IMR-90 (cell line): ENCODE results near the gene EML5. TPM values are rescaled to one million over a fixed set of nuclear protein-coding genes. Genes with fewer than 3 reads are reported as not detected.

ENCODE experiments used
- ATAC-seq: fragments of 200-7000 bp; cut with Tn5 transposase; 2 replicates; pipeline ENCODE4 v1.9.1; 2020; ENCODE audit warnings: low read depth, mild to moderate bottlenecking, moderate library complexity
- BruUV-seq: library from RNA; stranded (reverse); fragments of 400-500 nt; replicated peaks from 2 replicates; lab custom pipeline; 2021; lab: Mats Ljungman, UMichigan
- CTCF ChIA-PET: fragments of 300-600 bp; formaldehyde crosslinking; extraction: SDS; loops from one replicate; lab custom pipeline; 2021; ENCODE audit warnings: antibody characterized with exemption; lab: Yijun Ruan, JAX
- POLR2A ChIA-PET: fragments of 300-600 bp; sonication (Branson Sonifier 250); formaldehyde crosslinking; loops from one replicate; lab custom pipeline; 2022; ENCODE audit warnings: antibody characterized with exemption; ENCODE audit not compliant: unreplicated experiment; lab: Charles Lee
- DNase-seq: peaks from one replicate; pipeline ENCODE4 v3.0.0; 2013
- H2AFZ ChIP-seq: replicated peaks from 2 replicates; pipeline ENCODE3; 2013; ENCODE audit warnings: low read length, mild to moderate bottlenecking; ENCODE audit not compliant: poor library complexity
- H2AK5ac ChIP-seq: 2 replicates; pipeline ENCODE4 v1.6.1; 2013; ENCODE audit warnings: low read depth, low read length, inconsistent platforms
- H2AK9ac ChIP-seq: replicated peaks from 2 replicates; pipeline ENCODE3; 2013; ENCODE audit warnings: mild to moderate bottlenecking, low read depth, low read length, moderate library complexity; ENCODE audit not compliant: poor library complexity
- H2BK120ac ChIP-seq: 2 replicates; pipeline ENCODE4 v1.6.1; 2013; ENCODE audit warnings: low read depth, low read length, inconsistent platforms
- H2BK15ac ChIP-seq: 3 replicates; pipeline ENCODE4 v1.6.1; 2013; ENCODE audit warnings: low read depth, low read length, inconsistent platforms
- H2BK20ac ChIP-seq: 2 replicates; pipeline ENCODE4 v1.6.1; 2013; ENCODE audit warnings: low read depth, mild to moderate bottlenecking, inconsistent platforms, low read length, moderate library complexity
- H2BK5ac ChIP-seq: 2 replicates; pipeline ENCODE4 v1.6.1; 2013; ENCODE audit warnings: mild to moderate bottlenecking, low read depth, low read length, inconsistent platforms; ENCODE audit not compliant: poor library complexity, severe bottlenecking
- H3K14ac ChIP-seq: replicated peaks from 2 replicates; pipeline ENCODE4 v1.6.1; 2013; ENCODE audit warnings: low read depth, low read length, inconsistent platforms
- H3K18ac ChIP-seq: 2 replicates; pipeline ENCODE4 v1.6.1; 2013; ENCODE audit warnings: low read depth, low read length, control low read depth
- H3K23ac ChIP-seq: 2 replicates; pipeline ENCODE4 v1.6.1; 2013; ENCODE audit warnings: low read depth, low read length, inconsistent platforms
- H3K27ac ChIP-seq: 2 replicates; pipeline ENCODE4 v1.5.1; 2013; ENCODE audit warnings: mild to moderate bottlenecking, control low read depth, low read length; ENCODE audit not compliant: insufficient read depth
- H3K27me3 ChIP-seq: 2 replicates; pipeline ENCODE4 v1.6.1; 2013; ENCODE audit warnings: low read length; ENCODE audit not compliant: control insufficient read depth, insufficient read depth
- H3K36me3 ChIP-seq: 2 replicates; pipeline ENCODE4 v1.6.1; 2013; ENCODE audit warnings: low read length, mixed read lengths; ENCODE audit not compliant: control insufficient read depth, insufficient read depth
- H3K4ac ChIP-seq: 2 replicates; pipeline ENCODE4 v1.6.1; 2013; ENCODE audit warnings: low read depth, low read length, inconsistent platforms
- H3K4me1 ChIP-seq: 2 replicates; pipeline ENCODE4 v1.6.1; 2013; ENCODE audit warnings: low read length, mixed read lengths; ENCODE audit not compliant: control insufficient read depth, insufficient read depth
- H3K4me2 ChIP-seq: 2 replicates; pipeline ENCODE4 v1.6.1; 2013; ENCODE audit warnings: low read depth, mild to moderate bottlenecking, control low read depth, low read length, moderate library complexity
- H3K4me3 ChIP-seq: 2 replicates; pipeline ENCODE4 v1.5.1; 2013; ENCODE audit warnings: low read depth, mild to moderate bottlenecking, control low read depth, low read length, moderate library complexity; ENCODE audit not compliant: insufficient read depth
- H3K56ac ChIP-seq: 2 replicates; pipeline ENCODE4 v1.6.1; 2013; ENCODE audit warnings: low read length, inconsistent platforms; ENCODE audit not compliant: insufficient read depth; ENCODE audit errors: extremely low read depth
- H3K79me1 ChIP-seq, 2 experiments: 2 replicates each; pipeline ENCODE4 v1.6.1; 2013; ENCODE audit warnings: low read length in 2 of 2, inconsistent platforms in 1 of 2, low read depth in 1 of 2
- H3K9ac ChIP-seq: 2 replicates; pipeline ENCODE4 v1.6.1; 2013; ENCODE audit warnings: low read depth, low read length, control low read depth
- H3K9me1 ChIP-seq: 2 replicates; pipeline ENCODE4 v1.6.1; 2013; ENCODE audit warnings: low read length, inconsistent platforms; ENCODE audit not compliant: insufficient read depth
- H3K9me3 ChIP-seq: 2 replicates; pipeline ENCODE4 v1.6.1; 2013; ENCODE audit warnings: low read length; ENCODE audit not compliant: control insufficient read depth, insufficient read depth
- H4K20me1 ChIP-seq: 2 replicates; pipeline ENCODE4 v1.6.1; 2013; ENCODE audit warnings: low read length, inconsistent platforms; ENCODE audit not compliant: insufficient read depth
- H4K5ac ChIP-seq: 2 replicates; pipeline ENCODE4 v1.6.1; 2013; ENCODE audit warnings: mild to moderate bottlenecking, low read depth, low read length, control low read depth
- H4K8ac ChIP-seq, 2 experiments: 2 replicates each; pipeline ENCODE4 v1.6.1; 2013; ENCODE audit warnings: low read depth in 2 of 2, low read length in 2 of 2, control low read depth in 1 of 2, inconsistent platforms in 1 of 2
- H4K91ac ChIP-seq: 2 replicates; pipeline ENCODE4 v1.6.1; 2013; ENCODE audit warnings: low read depth, low read length, inconsistent platforms; ENCODE audit not compliant: insufficient read depth
- BHLHE40 ChIP-seq: fragments of 150-350 bp; IDR thresholded peaks from 2 replicates; pipeline ENCODE4 v1.6.1; 2016; ENCODE audit warnings: mild to moderate bottlenecking, low read depth, low read length
- CEBPB ChIP-seq: IDR thresholded peaks from 2 replicates; pipeline ENCODE4 v1.6.1; 2012; ENCODE audit warnings: low read depth, low read length, improper control_type of control experiment
- FOS ChIP-seq: fragments of 150-350 bp; IDR thresholded peaks from 2 replicates; pipeline ENCODE4 v1.6.1; 2016; ENCODE audit warnings: low read depth, low read length
- MXI1 ChIP-seq: IDR thresholded peaks from 2 replicates; pipeline ENCODE4 v1.6.1; 2012; ENCODE audit warnings: low read depth, mild to moderate bottlenecking, low read length, moderate library complexity, borderline replicate concordance
- NFE2L2 ChIP-seq: fragments of 150-350 bp; IDR thresholded peaks from 2 replicates; pipeline ENCODE4 v1.6.1; 2016; ENCODE audit warnings: low read depth, mild to moderate bottlenecking, low read length
- POLR2A ChIP-seq: IDR thresholded peaks from 2 replicates; pipeline ENCODE4 v1.6.1; 2012; ENCODE audit warnings: mild to moderate bottlenecking, low read depth, low read length
- RAD21 ChIP-seq: IDR thresholded peaks from 2 replicates; pipeline ENCODE4 v1.6.1; 2012; ENCODE audit warnings: low read length, improper control_type of control experiment
- RCOR1 ChIP-seq: IDR thresholded peaks from 2 replicates; pipeline ENCODE4 v1.6.1; 2012; ENCODE audit warnings: mild to moderate bottlenecking, low read length, improper control_type of control experiment; ENCODE audit not compliant: insufficient replicate concordance
- SMC3 ChIP-seq: fragments of 150-350 bp; IDR thresholded peaks from 2 replicates; pipeline ENCODE4 v1.6.1; 2016; ENCODE audit warnings: low read depth, mild to moderate bottlenecking, antibody characterized with exemption, low read length, moderate library complexity
- USF2 ChIP-seq: fragments of 150-350 bp; IDR thresholded peaks from 2 replicates; pipeline ENCODE4 v1.6.1; 2017; ENCODE audit warnings: mild to moderate bottlenecking, antibody characterized with exemption, low read length, low read depth
- WGBS, 2 experiments: methylation state at CpG; one replicate each; pipeline versions ENCODE4 v1.1.5 to v1.1.7; 2013; ENCODE audit warnings: missing lambda C conversion rate in 2 of 2; ENCODE audit not compliant: insufficient read length in 1 of 2; ENCODE audit errors: extremely low coverage in 2 of 2; 5-methylcytosine and 5-hydroxymethylcytosine counted together
- dilution Hi-C: fragments of 300-500 bp; cut with HindIII; formaldehyde crosslinking; loops from one replicate; pipeline ENCODE4 v1.14.3; 2018; ENCODE audit warnings: low sequenced_read_pairs; ENCODE audit not compliant: unreplicated experiment
- in situ Hi-C: fragments of 300-500 bp; cut with MboI; formaldehyde crosslinking; loops from 3 replicates; pipeline ENCODE4 v1.14.3; 2019; ENCODE audit warnings: low sequenced_read_pairs, inconsistent platforms, mixed read lengths
- intact Hi-C: fragments of 100-400 bp; cut with micrococcal nuclease; formaldehyde crosslinking; loops from 2 replicates; pipeline ENCODE4 v1.10.0; 2022
- polyA plus RNA-seq, 3 experiments: library from polyadenylated mRNA; depleted of rRNA; stranded (reverse); fragments of >200 nt; gene quantifications; 2 replicates each; pipeline ENCODE4 v1.2.3, GENCODE V29; 2012; ENCODE audit warnings: low replicate concordance in 1 of 3
- total RNA-seq: library from RNA; depleted of rRNA; stranded (reverse); fragments of >200 nt; gene quantifications from 2 replicates; pipeline ENCODE4 v1.2.3, GENCODE V29; 2012

EML5 gene
- total and polyA plus RNA-seq, 2 of the 4 experiments (the other 2 are of a cell fraction): 8.1 to 22.2 TPM

GRCh38 chr14:88618476-88618875 is 174.3 kb downstream of the EML5 start:
- H3K79me1 ChIP-seq: peaks cover 0 to 12% of the 10 kb centered on the region in 2 experiments; a peak in 2 of 4 replicates
- ChIA-PET CTCF (no interaction called here), POLR2A (no interaction called here)
- H2AK5ac ChIP-seq: no peak overlapping the region
- H3K9ac ChIP-seq: no peak overlapping the region
- no peak overlapping the region for H3K4ac ChIP-seq
- H3K4me1 ChIP-seq: peaks cover 5% of the 10 kb centered on the region
- H2AFZ ChIP-seq: no peak overlapping the region
- peaks cover 3% of the 10 kb centered on the region; the same call in 1 of the 2 replicates for H3K36me3 ChIP-seq
- no peaks in the 10 kb centered on the region for H3K9me3 ChIP-seq
- H3K9me1 ChIP-seq: no peaks in the 10 kb centered on the region
- no peaks in the 10 kb centered on the region for H3K27me3 ChIP-seq
- H4K91ac ChIP-seq: no peak overlapping the region
- no peak overlapping the region for H3K4me3 ChIP-seq
- no peak for ATAC-seq
- no peak overlapping the region for H2BK120ac ChIP-seq
- no peak for DNase-seq
- no peak overlapping the region for H3K18ac ChIP-seq
- H2BK15ac ChIP-seq: no peak overlapping the region
- in situ Hi-C loops (no loop called here), dilution Hi-C loops (no loop called here), intact Hi-C loops (no loop called here)
- H3K56ac ChIP-seq: no peak overlapping the region
- no peak overlapping the region for H2AK9ac ChIP-seq
- 80% methylated on average over 1 of the region's 5 CpGs; no CpG with 5 or more reads in 1 of the 2 experiments for WGBS, 2 experiments
- TF ChIP-seq NFE2L2: no peak
- no peak for TF ChIP-seq BHLHE40
- TF ChIP-seq RAD21: no peak
- no peak for TF ChIP-seq SMC3
- TF ChIP-seq MXI1: no peak
- no peak for TF ChIP-seq FOS
- no peak for TF ChIP-seq CEBPB
- no peak for TF ChIP-seq USF2
- no peak for TF ChIP-seq POLR2A
- no peak for TF ChIP-seq RCOR1
- no peak overlapping the region for H3K27ac ChIP-seq
- no peak overlapping the region for H2BK5ac ChIP-seq
- peaks cover 9% of the 10 kb centered on the region; the same call in 1 of the 2 replicates for H4K20me1 ChIP-seq
- no peak overlapping the region for H3K14ac ChIP-seq
- no peak overlapping the region for H4K5ac ChIP-seq
- no TSS peak for BruUV-seq
- H3K4me2 ChIP-seq: no peak overlapping the region
- no peak overlapping the region for H2BK20ac ChIP-seq
- H4K8ac ChIP-seq: no peak overlapping the region
- no peak overlapping the region for H3K23ac ChIP-seq
